HepG2 (cell line): ENCODE data around the gene PPP4R1. TPM values are rescaled to one million over a fixed set of nuclear protein-coding genes. Genes with fewer than 3 reads are reported as not detected.

ENCODE experiments used
- GATA4 ChIP-seq: sonication (generic); IDR thresholded peaks from 2 replicates; pipeline ENCODE4 v1.6.1; 2016; ENCODE audit warnings: antibody characterized with exemption, low read depth, borderline replicate concordance
- HDAC6 ChIP-seq: fragments of 200-600 bp; sonication (generic); IDR thresholded peaks from 2 replicates; pipeline ENCODE4 v1.7.0; 2017; ENCODE audit warnings: mild to moderate bottlenecking, antibody characterized with exemption, low read length, low read depth
- HMG20B ChIP-seq: conservative IDR thresholded peaks from 2 replicates; pipeline ENCODE4 v1.6.1; 2016; ENCODE audit warnings: missing genetic modification reagents, missing compliant biosample characterization
- HNRNPH1 ChIP-seq: fragments of 200-400 bp; formaldehyde crosslinking; optimal IDR thresholded peaks from 2 replicates; pipeline ENCODE3; 2017; ENCODE audit warnings: mild to moderate bottlenecking, low read depth, low read length
- KMT2B ChIP-seq: IDR thresholded peaks from 2 replicates; pipeline ENCODE4 v1.6.1; 2016; ENCODE audit warnings: missing genetic modification reagents, missing compliant biosample characterization
- MBNL3 ChIP-seq: fragments of 250-450 bp; sonication (Bioruptor Pico); conservative IDR thresholded peaks from 2 replicates; pipeline ENCODE4 v1.8.0; 2022; ENCODE audit warnings: mild to moderate bottlenecking, inconsistent platforms
- PHF21A ChIP-seq: sonication (generic); formaldehyde crosslinking; IDR thresholded peaks from 2 replicates; pipeline ENCODE4 v1.5.0; 2020; ENCODE audit warnings: mild to moderate bottlenecking, missing genetic modification reagents
- RAD51 ChIP-seq: fragments of 450-650 bp; IDR thresholded peaks from 2 replicates; pipeline ENCODE4 v1.6.1; 2016; ENCODE audit warnings: borderline replicate concordance
- RELA ChIP-seq: sonication (generic); formaldehyde crosslinking; IDR thresholded peaks from 2 replicates; pipeline ENCODE4 v1.4.0; 2020; ENCODE audit warnings: missing genetic modification reagents
- SIN3B ChIP-seq: fragments of 150-350 bp; IDR thresholded peaks from 2 replicates; pipeline ENCODE4 v1.6.1; 2014; ENCODE audit warnings: low read length
- SMYD3 ChIP-seq: sonication (generic); formaldehyde crosslinking; IDR thresholded peaks from 2 replicates; pipeline ENCODE4 v1.8.1; 2023; ENCODE audit warnings: mild to moderate bottlenecking, missing genetic modification reagents
- SSRP1 ChIP-seq: IDR thresholded peaks from 2 replicates; pipeline ENCODE4 v1.6.1; 2016; ENCODE audit warnings: control low read depth
- TARDBP ChIP-seq: sonication (generic); formaldehyde crosslinking; IDR thresholded peaks from 2 replicates; pipeline ENCODE4 v1.8.0; 2022; ENCODE audit warnings: mild to moderate bottlenecking, missing genetic modification reagents
- ZNF20 ChIP-seq: sonication (generic); formaldehyde crosslinking; IDR thresholded peaks from 2 replicates; pipeline ENCODE4 v1.4.0; 2020; ENCODE audit warnings: mild to moderate bottlenecking, moderate library complexity, missing genetic modification reagents
- ZSCAN22 ChIP-seq: sonication (generic); formaldehyde crosslinking; IDR thresholded peaks from 2 replicates; pipeline ENCODE4 v1.4.0; 2020; ENCODE audit warnings: mild to moderate bottlenecking, missing genetic modification reagents
- polyA plus RNA-seq, 8 experiments: library from polyadenylated mRNA; depleted of rRNA in 3 of 8; stranded (reverse) in 7 of 8; unstranded in 1 of 8; fragments of >200 nt; fragmentation: Illumina TruSeq in 4 of 8; extraction: Trizol in 4 of 8; gene quantifications; 2 replicates each; pipeline versions ENCODE4 v1.2.1 to v1.2.3, GENCODE V29; 2011 to 2016; ENCODE audit warnings: low read depth in 4 of 8, missing spikeins in 1 of 8, mixed read lengths in 1 of 8; ENCODE audit not compliant: insufficient read depth in 1 of 8
- total RNA-seq, 5 experiments: library from RNA; depleted of rRNA; stranded (reverse); fragments of >200 nt; fragmentation: Illumina TruSeq; extraction: Trizol; gene quantifications; 2 replicates each; pipeline ENCODE4 v1.2.3, GENCODE V29; 2016; ENCODE audit warnings: low read depth in 1 of 5
- TF ChIP-seq, protein P1 (sequence below): sonication (generic); formaldehyde crosslinking; IDR thresholded peaks from 2 replicates; pipeline ENCODE4 v1.5.1; 2020; ENCODE audit warnings: mild to moderate bottlenecking, moderate library complexity, missing genetic modification reagents
- TF ChIP-seq, protein P2 (sequence below): sonication (generic); formaldehyde crosslinking; IDR thresholded peaks from 2 replicates; pipeline ENCODE4 v1.4.0; 2020; ENCODE audit warnings: mild to moderate bottlenecking, missing genetic modification reagents
- TF ChIP-seq, protein P3 (sequence below): sonication (generic); formaldehyde crosslinking; IDR thresholded peaks from 2 replicates; pipeline ENCODE4 v1.5.0; 2020; ENCODE audit warnings: mild to moderate bottlenecking, missing genetic modification reagents, moderate library complexity
- TF ChIP-seq, protein P4 (sequence below): sonication (generic); formaldehyde crosslinking; IDR thresholded peaks from 2 replicates; pipeline ENCODE4 v1.8.0; 2022; ENCODE audit warnings: missing genetic modification reagents, mild to moderate bottlenecking, inconsistent platforms, borderline replicate concordance
- TF ChIP-seq, protein P5 (sequence below): sonication (generic); formaldehyde crosslinking; IDR thresholded peaks from 2 replicates; pipeline ENCODE4 v1.4.0; 2020; ENCODE audit warnings: missing genetic modification reagents, mild to moderate bottlenecking, borderline replicate concordance
- TF ChIP-seq, protein P6 (sequence below): sonication (generic); formaldehyde crosslinking; conservative IDR thresholded peaks from 2 replicates; pipeline ENCODE4 v1.5.0; 2020; ENCODE audit warnings: missing genetic modification reagents
- TF ChIP-seq, protein P7 (sequence below): IDR thresholded peaks from 2 replicates; pipeline ENCODE4 v1.6.1; 2016; ENCODE audit warnings: mild to moderate bottlenecking, missing biosample characterization, missing genetic modification reagents

Gene PPP4R1
- total and polyA plus RNA-seq, 2 of the 13 experiments (the other 11 are each of a cell fraction or from before 2014, with no cell fraction given), result 66.5 to 72.4 TPM

DNA sequence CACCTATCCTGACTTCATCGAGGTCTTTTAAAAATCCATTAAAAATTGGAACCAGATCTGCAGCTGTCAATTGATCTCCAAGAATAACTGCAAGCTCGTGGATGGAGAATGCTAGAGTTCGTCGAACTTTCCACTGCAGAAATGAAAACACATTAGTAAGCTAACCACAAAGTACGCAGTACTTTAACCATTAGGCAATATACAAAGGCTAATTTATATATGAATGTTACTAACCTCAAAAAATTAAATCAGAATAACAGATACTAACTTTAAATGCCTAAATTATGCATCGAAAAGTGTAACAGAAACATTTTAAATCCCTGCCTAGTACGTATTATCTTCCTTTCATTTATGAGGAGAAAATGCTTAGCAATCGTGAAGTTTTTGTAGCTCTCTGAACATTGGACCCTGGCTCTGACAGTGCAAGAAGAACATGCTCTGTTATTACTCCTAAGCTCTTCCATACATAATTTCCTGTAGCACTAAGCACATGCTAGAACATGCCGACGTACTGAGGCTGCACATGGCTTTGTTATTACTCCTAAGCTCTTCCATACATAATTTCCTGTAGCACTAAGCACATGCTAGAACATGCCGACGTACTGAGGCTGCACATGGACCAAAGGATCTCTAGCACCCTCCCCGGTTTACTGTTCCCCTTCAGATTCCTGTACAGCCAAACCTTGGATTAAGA is 57.0 kb downstream of the PPP4R1 start (continued):
- TF ChIP-seq HMG20B (CRISPR knock-in tag), result no peak
- TF ChIP-seq HDAC6, result no peak
- no peak for TF ChIP-seq GATA4
- TF ChIP-seq, protein P1, sequence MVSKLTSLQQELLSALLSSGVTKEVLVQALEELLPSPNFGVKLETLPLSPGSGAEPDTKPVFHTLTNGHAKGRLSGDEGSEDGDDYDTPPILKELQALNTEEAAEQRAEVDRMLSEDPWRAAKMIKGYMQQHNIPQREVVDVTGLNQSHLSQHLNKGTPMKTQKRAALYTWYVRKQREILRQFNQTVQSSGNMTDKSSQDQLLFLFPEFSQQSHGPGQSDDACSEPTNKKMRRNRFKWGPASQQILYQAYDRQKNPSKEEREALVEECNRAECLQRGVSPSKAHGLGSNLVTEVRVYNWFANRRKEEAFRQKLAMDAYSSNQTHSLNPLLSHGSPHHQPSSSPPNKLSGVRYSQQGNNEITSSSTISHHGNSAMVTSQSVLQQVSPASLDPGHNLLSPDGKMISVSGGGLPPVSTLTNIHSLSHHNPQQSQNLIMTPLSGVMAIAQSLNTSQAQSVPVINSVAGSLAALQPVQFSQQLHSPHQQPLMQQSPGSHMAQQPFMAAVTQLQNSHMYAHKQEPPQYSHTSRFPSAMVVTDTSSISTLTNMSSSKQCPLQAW (CRISPR knock-in tag), result no peak
- no peak for TF ChIP-seq TARDBP
- TF ChIP-seq, protein P2, sequence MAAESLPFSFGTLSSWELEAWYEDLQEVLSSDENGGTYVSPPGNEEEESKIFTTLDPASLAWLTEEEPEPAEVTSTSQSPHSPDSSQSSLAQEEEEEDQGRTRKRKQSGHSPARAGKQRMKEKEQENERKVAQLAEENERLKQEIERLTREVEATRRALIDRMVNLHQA, result no peak
- TF ChIP-seq KMT2B (CRISPR knock-in tag), result no peak
- TF ChIP-seq, protein P3, sequence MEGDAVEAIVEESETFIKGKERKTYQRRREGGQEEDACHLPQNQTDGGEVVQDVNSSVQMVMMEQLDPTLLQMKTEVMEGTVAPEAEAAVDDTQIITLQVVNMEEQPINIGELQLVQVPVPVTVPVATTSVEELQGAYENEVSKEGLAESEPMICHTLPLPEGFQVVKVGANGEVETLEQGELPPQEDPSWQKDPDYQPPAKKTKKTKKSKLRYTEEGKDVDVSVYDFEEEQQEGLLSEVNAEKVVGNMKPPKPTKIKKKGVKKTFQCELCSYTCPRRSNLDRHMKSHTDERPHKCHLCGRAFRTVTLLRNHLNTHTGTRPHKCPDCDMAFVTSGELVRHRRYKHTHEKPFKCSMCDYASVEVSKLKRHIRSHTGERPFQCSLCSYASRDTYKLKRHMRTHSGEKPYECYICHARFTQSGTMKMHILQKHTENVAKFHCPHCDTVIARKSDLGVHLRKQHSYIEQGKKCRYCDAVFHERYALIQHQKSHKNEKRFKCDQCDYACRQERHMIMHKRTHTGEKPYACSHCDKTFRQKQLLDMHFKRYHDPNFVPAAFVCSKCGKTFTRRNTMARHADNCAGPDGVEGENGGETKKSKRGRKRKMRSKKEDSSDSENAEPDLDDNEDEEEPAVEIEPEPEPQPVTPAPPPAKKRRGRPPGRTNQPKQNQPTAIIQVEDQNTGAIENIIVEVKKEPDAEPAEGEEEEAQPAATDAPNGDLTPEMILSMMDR (CRISPR knock-in tag), result no peak
- TF ChIP-seq PHF21A (CRISPR knock-in tag), result peak; percentile 19; the same call in 1 of the 2 replicates
- TF ChIP-seq ZNF20 (CRISPR knock-in tag), result no peak
- TF ChIP-seq ZSCAN22 (CRISPR knock-in tag), result no peak
- TF ChIP-seq, protein P4, sequence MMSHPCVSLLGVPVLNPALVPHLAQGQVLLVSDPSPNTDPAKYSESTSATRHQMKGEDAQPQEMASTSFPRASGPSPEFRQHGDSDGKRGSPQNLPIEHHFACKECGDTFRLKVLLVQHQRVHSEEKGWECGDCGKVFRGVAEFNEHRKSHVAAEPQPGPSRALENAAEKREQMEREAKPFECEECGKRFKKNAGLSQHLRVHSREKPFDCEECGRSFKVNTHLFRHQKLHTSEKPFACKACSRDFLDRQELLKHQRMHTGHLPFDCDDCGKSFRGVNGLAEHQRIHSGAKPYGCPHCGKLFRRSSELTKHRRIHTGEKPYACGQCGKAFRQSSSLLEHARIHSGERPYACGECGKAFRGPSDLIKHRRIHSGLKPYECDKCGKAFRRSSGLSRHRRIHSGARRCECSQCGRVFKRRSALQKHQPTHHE (CRISPR knock-in tag), result no peak
- no peak for TF ChIP-seq MBNL3 (CRISPR knock-in tag)
- TF ChIP-seq SIN3B, result no peak
- TF ChIP-seq RELA (CRISPR knock-in tag), result no peak
- TF ChIP-seq, protein P5, sequence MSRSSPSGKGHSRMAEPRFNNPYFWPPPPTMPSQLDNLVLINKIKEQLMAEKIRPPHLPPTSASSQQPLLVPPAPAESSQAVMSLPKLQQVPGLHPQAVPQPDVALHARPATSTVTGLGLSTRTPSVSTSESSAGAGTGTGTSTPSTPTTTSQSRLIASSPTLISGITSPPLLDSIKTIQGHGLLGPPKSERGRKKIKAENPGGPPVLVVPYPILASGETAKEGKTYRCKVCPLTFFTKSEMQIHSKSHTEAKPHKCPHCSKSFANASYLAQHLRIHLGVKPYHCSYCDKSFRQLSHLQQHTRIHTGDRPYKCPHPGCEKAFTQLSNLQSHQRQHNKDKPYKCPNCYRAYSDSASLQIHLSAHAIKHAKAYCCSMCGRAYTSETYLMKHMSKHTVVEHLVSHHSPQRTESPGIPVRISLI (CRISPR knock-in tag), result no peak
- TF ChIP-seq SMYD3 (CRISPR knock-in tag), result 0 out of 2 replicates have a peak, but pooled peaks have one; percentile 50
- no peak for TF ChIP-seq HNRNPH1
- TF ChIP-seq, protein P6, sequence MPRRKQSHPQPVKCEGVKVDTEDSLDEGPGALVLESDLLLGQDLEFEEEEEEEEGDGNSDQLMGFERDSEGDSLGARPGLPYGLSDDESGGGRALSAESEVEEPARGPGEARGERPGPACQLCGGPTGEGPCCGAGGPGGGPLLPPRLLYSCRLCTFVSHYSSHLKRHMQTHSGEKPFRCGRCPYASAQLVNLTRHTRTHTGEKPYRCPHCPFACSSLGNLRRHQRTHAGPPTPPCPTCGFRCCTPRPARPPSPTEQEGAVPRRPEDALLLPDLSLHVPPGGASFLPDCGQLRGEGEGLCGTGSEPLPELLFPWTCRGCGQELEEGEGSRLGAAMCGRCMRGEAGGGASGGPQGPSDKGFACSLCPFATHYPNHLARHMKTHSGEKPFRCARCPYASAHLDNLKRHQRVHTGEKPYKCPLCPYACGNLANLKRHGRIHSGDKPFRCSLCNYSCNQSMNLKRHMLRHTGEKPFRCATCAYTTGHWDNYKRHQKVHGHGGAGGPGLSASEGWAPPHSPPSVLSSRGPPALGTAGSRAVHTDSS (CRISPR knock-in tag), result no peak
- TF ChIP-seq, protein P7, sequence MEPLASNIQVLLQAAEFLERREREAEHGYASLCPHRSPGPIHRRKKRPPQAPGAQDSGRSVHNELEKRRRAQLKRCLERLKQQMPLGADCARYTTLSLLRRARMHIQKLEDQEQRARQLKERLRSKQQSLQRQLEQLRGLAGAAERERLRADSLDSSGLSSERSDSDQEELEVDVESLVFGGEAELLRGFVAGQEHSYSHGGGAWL (CRISPR knock-in tag), result no peak
- no peak for TF ChIP-seq RAD51
- no peak for TF ChIP-seq SSRP1 (CRISPR knock-in tag)
